Medulla oblongata (tissue), 1 donor: ENCODE data around the gene SELENOS.

ENCODE experiments used
- DNase-seq: peaks from one replicate; pipeline ENCODE4 v3.0.0-alpha.2; 2015; ENCODE audit errors: extremely low spot score

Gene SELENOS

GRCh38 chr15:101276501-101277037 lies 716 bp downstream of the SELENOS start:
- DNase-seq, result no peak

GRCh38 chr15:101275018-101275417 lies 2.3 kb downstream of the SELENOS start:
- no peak for DNase-seq

GRCh38 chr15:101273534-101273933 lies 3.8 kb downstream of the SELENOS start:
- no peak for DNase-seq

- no peak for DNase-seq
Measured at GRCh38 chr15:101272584-101272983, 4.7 kb downstream of the SELENOS start.

GRCh38 chr15:101269479-101270223 lies 7.6 kb downstream of the SELENOS start:
- DNase-seq, result no peak

GRCh38 chr15:101267320-101268104 lies 9.8 kb downstream of the SELENOS start:
- peak; percentile 81 for DNase-seq

GRCh38 chr15:101266787-101267186 lies 10.5 kb downstream of the SELENOS start:
- DNase-seq, result no peak

GRCh38 chr15:101266034-101266433 lies 11.3 kb downstream of the SELENOS start:
- no peak for DNase-seq

- no peak for DNase-seq
Measured at GRCh38 chr15:101264911-101265641, 12.2 kb downstream of the SELENOS start.

- DNase-seq, result no peak
Measured at GRCh38 chr15:101264011-101264410, 13.3 kb downstream of the SELENOS start.

- DNase-seq, result no peak
Measured at GRCh38 chr15:101262551-101262950, 14.7 kb downstream of the SELENOS start.

GRCh38 chr15:101258238-101259144 lies 18.8 kb downstream of the SELENOS start:
- peak; percentile 85 for DNase-seq

- DNase-seq, result no peak
Measured at GRCh38 chr15:101256757-101257156, 20.5 kb downstream of the SELENOS start.

- DNase-seq, result no peak
Measured at GRCh38 chr15:101255615-101256241, 21.6 kb downstream of the SELENOS start.

GRCh38 chr15:101255051-101255395 lies 22.3 kb downstream of the SELENOS start:
- DNase-seq, result no peak

GRCh38 chr15:101254157-101255050 lies 22.9 kb downstream of the SELENOS start:
- no peak for DNase-seq

GRCh38 chr15:101252836-101253235 lies 24.4 kb downstream of the SELENOS start:
- no peak for DNase-seq

GRCh38 chr15:101251830-101252820 lies 25.2 kb downstream of the SELENOS start, which contains the start of gene CHSY1:
TSS of gene CHSY1 (minus strand) at chr15:101252048. CDS start at chr15:101251456, 592 bp downstream.
- peak; percentile 93 for DNase-seq
